CD4-positive, alpha-beta memory T cell (primary cell): Measurements from ENCODE around the gene TBC1D4. TPM values are rescaled to one million over a fixed set of nuclear protein-coding genes. Genes with fewer than 3 reads are reported as not detected.

Experiments used
- CTCF ChIA-PET: fragments of 350-600 bp; sonication (Branson Sonifier 250); formaldehyde crosslinking; loops from one replicate; lab custom pipeline; 2021; ENCODE audit warnings: inconsistent platforms; ENCODE audit not compliant: partially characterized antibody; lab: Charles Lee
- POLR2A ChIA-PET: fragments of 350-600 bp; sonication (Branson Sonifier 250); formaldehyde crosslinking; loops from one replicate; lab custom pipeline; 2021; ENCODE audit not compliant: partially characterized antibody; lab: Charles Lee
- DNase-seq, 5 donors: peaks; one replicate each; pipeline versions ENCODE4 v3.0.0 to v3.0.0-alpha.2; 2020 to 2022; ENCODE audit warnings: mixed read lengths in 1 of 5
- H3K27ac ChIP-seq: one replicate; pipeline ENCODE4 v1.7.0; 2013; ENCODE audit warnings: low read depth, low read length
- H3K27me3 ChIP-seq: 2 replicates; pipeline ENCODE4 v1.7.0; 2013; ENCODE audit warnings: mild to moderate bottlenecking, low read length, moderate library complexity; ENCODE audit not compliant: insufficient read depth
- H3K36me3 ChIP-seq: 2 replicates; pipeline ENCODE4 v1.7.0; 2013; ENCODE audit warnings: mild to moderate bottlenecking, low read length, moderate library complexity; ENCODE audit not compliant: insufficient read depth
- H3K4me1 ChIP-seq: 2 replicates; pipeline ENCODE4 v1.7.0; 2013; ENCODE audit warnings: mild to moderate bottlenecking, low read length, moderate library complexity; ENCODE audit not compliant: insufficient read depth
- H3K4me3 ChIP-seq, 2 donors: one replicate each; pipeline ENCODE4 v1.7.0; 2013; ENCODE audit warnings: low read length in 2 of 2, mild to moderate bottlenecking in 1 of 2
- H3K9me3 ChIP-seq, 2 donors: one replicate each; pipeline ENCODE4 v1.7.0; 2013; ENCODE audit warnings: low read length in 2 of 2, control low read depth in 1 of 2; ENCODE audit not compliant: control insufficient read depth in 1 of 2
- H3K27ac Mint-ChIP-seq, 7 donors: one replicate each; pipeline ENCODE4 v1.8.0; 2020 to 2021; ENCODE audit warnings: mixed read lengths in 7 of 7, mild to moderate bottlenecking in 6 of 7, inconsistent platforms in 3 of 7, moderate library complexity in 3 of 7
- H3K27me3 Mint-ChIP-seq, 2 donors: one replicate each; pipeline ENCODE4 v1.8.0; 2020 to 2021; ENCODE audit warnings: mixed read lengths in 2 of 2
- H3K36me3 Mint-ChIP-seq, 2 donors: one replicate each; pipeline ENCODE4 v1.8.0; 2020 to 2021; ENCODE audit warnings: mixed read lengths in 2 of 2, inconsistent platforms in 1 of 2, mild to moderate bottlenecking in 1 of 2
- H3K4me1 Mint-ChIP-seq, 4 donors: one replicate each; pipeline ENCODE4 v1.8.0; 2020 to 2021; ENCODE audit warnings: mixed read lengths in 4 of 4, mild to moderate bottlenecking in 1 of 4
- H3K4me3 Mint-ChIP-seq, 8 donors: one replicate each; pipeline ENCODE4 v1.8.0; 2020 to 2021; ENCODE audit warnings: mixed read lengths in 8 of 8, mild to moderate bottlenecking in 7 of 8, moderate library complexity in 6 of 8, inconsistent platforms in 3 of 8
- H3K9me3 Mint-ChIP-seq, 8 donors: one replicate each; pipeline ENCODE4 v1.8.0; 2020 to 2021; ENCODE audit warnings: mixed read lengths in 8 of 8, mild to moderate bottlenecking in 5 of 8, inconsistent platforms in 3 of 8, moderate library complexity in 1 of 8
- intact Hi-C: fragments of 100-400 bp; cut with micrococcal nuclease; formaldehyde crosslinking; loops from one replicate; pipeline ENCODE4 v1.15.1; 2023
- polyA plus RNA-seq, 2 donors: library from polyadenylated mRNA; unstranded; fragments of 300-500 nt; fragmentation: Illumina TruSeq; gene quantifications; one replicate each; pipeline ENCODE4 v1.2.3, GENCODE V29; 2021
- total RNA-seq, 2 experiments: library from RNA; stranded (reverse); gene quantifications; one replicate each; pipeline ENCODE4 v1.2.3, GENCODE V29; 2021

Gene TBC1D4
- total and polyA plus RNA-seq, 4 experiments from 2014 or later: 9.5 to 67.2 (median 45.4) TPM

DNA sequence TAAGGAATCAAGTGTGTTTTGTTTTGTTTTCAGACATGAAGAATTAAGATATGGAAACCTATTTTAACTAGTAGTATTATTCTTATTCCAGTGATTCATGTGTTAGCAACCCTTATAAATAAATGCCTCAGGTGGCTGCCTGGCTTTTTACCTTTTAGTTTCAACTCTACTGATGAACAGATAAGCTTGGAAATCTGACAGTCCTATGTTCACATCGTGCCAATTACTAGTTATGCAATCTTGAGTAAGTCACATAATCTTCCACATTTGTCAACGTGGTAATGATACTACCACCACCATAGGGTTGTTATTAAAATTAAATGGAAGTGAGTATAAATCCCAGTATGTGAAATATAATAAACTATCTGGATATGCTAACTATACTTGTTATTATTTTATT lies 64.3 kb downstream of the TBC1D4 start:
- Mint-ChIP-seq H3K4me1 (peaks cover 0 to 1% (median 0%) of the 10 kb centered on the region in 4 donors), H3K4me3 (no peak overlapping the region), H3K9me3 (no peaks in the 10 kb centered on the region), H3K36me3 (no peaks in the 10 kb centered on the region), H3K27me3 (peaks cover 10% of the 10 kb centered on the region in 2 donors), H3K27ac (no peak overlapping the region)
- DNase-seq: no peak
- Histone ChIP-seq H3K4me1 (no peaks in the 10 kb centered on the region), H3K27ac (no peak overlapping the region), H3K4me3 (no peak overlapping the region), H3K27me3 (no peaks in the 10 kb centered on the region), H3K36me3 (no peaks in the 10 kb centered on the region), H3K9me3 (no peaks in the 10 kb centered on the region)
- CTCF ChIA-PET: no interaction called here
- intact Hi-C loops: no loop called here
- POLR2A ChIA-PET: no interaction called here

- CTCF ChIA-PET: no interaction called here
- Mint-ChIP-seq H3K27ac (no peak overlapping the region), H3K4me3 (no peak overlapping the region)
Observed at GRCh38 chr13:75417012-75417384, 65.0 kb downstream of the TBC1D4 start.

DNA sequence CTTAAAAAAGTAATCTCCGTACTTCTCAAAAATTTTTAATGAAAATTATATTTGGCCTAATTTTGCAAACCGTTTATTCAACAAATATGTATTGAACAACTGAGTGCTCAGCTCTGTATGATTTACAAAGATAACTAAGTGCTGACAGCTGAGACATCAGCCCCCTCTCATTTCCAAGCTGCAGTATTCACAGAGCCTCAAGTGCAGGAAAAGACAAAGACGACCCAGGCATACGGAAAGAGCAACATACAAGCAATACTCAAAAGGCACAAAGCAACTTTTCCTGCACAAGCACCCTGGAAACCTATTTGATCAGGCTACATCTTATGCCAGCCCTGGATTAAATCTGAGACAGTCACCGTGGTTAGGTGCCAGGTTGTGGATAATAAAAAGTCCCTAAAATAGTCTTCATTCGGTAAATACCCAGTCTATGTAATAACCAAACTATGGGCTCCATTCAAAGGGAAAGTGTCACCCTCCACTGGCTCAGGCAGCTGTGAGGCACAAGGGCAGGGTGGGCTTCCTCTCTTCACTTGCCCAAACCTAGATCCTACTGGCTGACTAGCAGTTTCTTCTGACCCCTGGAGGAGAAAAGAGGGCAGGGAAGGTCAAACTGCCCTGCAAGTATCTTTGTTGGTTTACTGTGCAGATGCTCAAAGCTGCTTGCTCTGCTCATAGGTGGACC lies 65.5 kb downstream of the TBC1D4 start:
- H3K4me3 Mint-ChIP-seq: no peak overlapping the region
- H3K9me3 Mint-ChIP-seq: no peaks in the 10 kb centered on the region
- H3K36me3 ChIP-seq: no peaks in the 10 kb centered on the region
- peaks cover 6 to 10% of the 10 kb centered on the region in 2 donors for H3K27me3 Mint-ChIP-seq
- H3K9me3 ChIP-seq: no peaks in the 10 kb centered on the region
- H3K4me1 ChIP-seq: no peaks in the 10 kb centered on the region
- peaks cover 0 to 1% (median 0%) of the 10 kb centered on the region in 4 donors for H3K4me1 Mint-ChIP-seq
- H3K27ac Mint-ChIP-seq: no peak overlapping the region
- H3K27me3 ChIP-seq: no peaks in the 10 kb centered on the region
- intact Hi-C loops: no loop called here
- DNase-seq: no peak
- H3K27ac ChIP-seq: no peak overlapping the region
- POLR2A ChIA-PET: no interaction called here
- CTCF ChIA-PET: no interaction called here
- H3K36me3 Mint-ChIP-seq: no peaks in the 10 kb centered on the region
- no peak overlapping the region for H3K4me3 ChIP-seq

More at GRCh38 chr13:75417012-75417384, 65.0 kb downstream of the TBC1D4 start:
- H3K4me1 Mint-ChIP-seq: peaks cover 0 to 1% (median 0%) of the 10 kb centered on the region in 4 donors
- no peaks in the 10 kb centered on the region for H3K9me3 Mint-ChIP-seq
- Histone ChIP-seq H3K27ac (no peak overlapping the region), H3K27me3 (no peaks in the 10 kb centered on the region), H3K9me3 (no peaks in the 10 kb centered on the region), H3K4me1 (no peaks in the 10 kb centered on the region), H3K4me3 (no peak overlapping the region), H3K36me3 (no peaks in the 10 kb centered on the region)
- peaks cover 9 to 10% of the 10 kb centered on the region in 2 donors for H3K27me3 Mint-ChIP-seq
- intact Hi-C loops: no loop called here
- H3K36me3 Mint-ChIP-seq: no peaks in the 10 kb centered on the region
- DNase-seq: no peak
- POLR2A ChIA-PET: no interaction called here

DNA sequence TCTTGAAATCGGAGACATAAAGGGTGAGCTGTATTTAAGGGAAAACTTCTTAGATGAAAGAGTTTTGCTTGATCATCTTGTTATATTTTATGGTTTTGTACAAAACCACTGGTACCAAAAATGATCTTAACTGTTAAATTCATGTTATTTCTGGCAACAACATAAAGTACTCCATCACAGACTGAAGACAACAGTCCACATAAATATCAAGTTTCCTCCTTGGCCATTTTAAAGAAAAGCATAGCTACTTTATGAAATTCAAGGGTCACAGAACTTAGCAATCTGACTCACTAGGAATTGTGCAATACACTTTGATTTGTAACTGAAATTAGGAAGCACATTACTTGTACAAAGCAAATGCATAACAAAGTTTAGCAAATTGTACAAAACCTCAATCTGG lies 66.3 kb downstream of the TBC1D4 start:
- POLR2A ChIA-PET: no interaction called here
- no peak for DNase-seq

GRCh38 chr13:75415171-75415570 lies 66.8 kb downstream of the TBC1D4 start:
- no peaks in the 10 kb centered on the region for H3K9me3 ChIP-seq
- no peak overlapping the region for H3K4me3 ChIP-seq
- POLR2A ChIA-PET: no interaction called here
- CTCF ChIA-PET: no interaction called here
- no peak for DNase-seq
- H3K27ac ChIP-seq: no peak overlapping the region
- Mint-ChIP-seq H3K36me3 (no peaks in the 10 kb centered on the region), H3K9me3 (no peaks in the 10 kb centered on the region), H3K4me3 (no peak overlapping the region), H3K4me1 (peaks cover 0 to 1% (median 0%) of the 10 kb centered on the region in 4 donors), H3K27ac (no peak overlapping the region), H3K27me3 (peaks cover 5 to 6% of the 10 kb centered on the region in 2 donors)
- intact Hi-C loops: no loop called here
- H3K4me1 ChIP-seq: no peaks in the 10 kb centered on the region
- H3K27me3 ChIP-seq: no peaks in the 10 kb centered on the region
- no peaks in the 10 kb centered on the region for H3K36me3 ChIP-seq

More for the DNA sequence above, 66.3 kb downstream of the TBC1D4 start:
- no peak overlapping the region for H3K4me3 ChIP-seq
- H3K27me3 Mint-ChIP-seq: peaks cover 5 to 9% of the 10 kb centered on the region in 2 donors
- H3K27ac ChIP-seq: no peak overlapping the region
- H3K4me1 ChIP-seq: no peaks in the 10 kb centered on the region
- H3K27me3 ChIP-seq: no peaks in the 10 kb centered on the region
- no peaks in the 10 kb centered on the region for H3K36me3 Mint-ChIP-seq
- CTCF ChIA-PET: no interaction called here
- no peaks in the 10 kb centered on the region for H3K36me3 ChIP-seq
- peaks cover 0 to 1% (median 0%) of the 10 kb centered on the region in 4 donors for H3K4me1 Mint-ChIP-seq
- H3K27ac Mint-ChIP-seq: no peak overlapping the region
- no peaks in the 10 kb centered on the region for H3K9me3 ChIP-seq
- intact Hi-C loops: no loop called here
- no peak overlapping the region for H3K4me3 Mint-ChIP-seq
- H3K9me3 Mint-ChIP-seq: no peaks in the 10 kb centered on the region

GRCh38 chr13:75414036-75414827 lies 67.7 kb downstream of the TBC1D4 start:
- peaks cover 0 to 1% (median 0%) of the 10 kb centered on the region in 4 donors for H3K4me1 Mint-ChIP-seq
- H3K36me3 Mint-ChIP-seq: no peaks in the 10 kb centered on the region
- H3K4me1 ChIP-seq: no peaks in the 10 kb centered on the region
- no peak for DNase-seq
- CTCF ChIA-PET: no interaction called here
- no peak overlapping the region for H3K27ac Mint-ChIP-seq
- peaks cover 2 to 3% of the 10 kb centered on the region in 2 donors for H3K27me3 Mint-ChIP-seq
- no peaks in the 10 kb centered on the region for H3K9me3 Mint-ChIP-seq
- POLR2A ChIA-PET: no interaction called here
- H3K4me3 Mint-ChIP-seq: no peak overlapping the region
- no peaks in the 10 kb centered on the region for H3K27me3 ChIP-seq
- no peak overlapping the region for H3K27ac ChIP-seq
- H3K36me3 ChIP-seq: no peaks in the 10 kb centered on the region
- no peaks in the 10 kb centered on the region for H3K9me3 ChIP-seq
- H3K4me3 ChIP-seq: no peak overlapping the region
- intact Hi-C loops: no loop called here

DNA sequence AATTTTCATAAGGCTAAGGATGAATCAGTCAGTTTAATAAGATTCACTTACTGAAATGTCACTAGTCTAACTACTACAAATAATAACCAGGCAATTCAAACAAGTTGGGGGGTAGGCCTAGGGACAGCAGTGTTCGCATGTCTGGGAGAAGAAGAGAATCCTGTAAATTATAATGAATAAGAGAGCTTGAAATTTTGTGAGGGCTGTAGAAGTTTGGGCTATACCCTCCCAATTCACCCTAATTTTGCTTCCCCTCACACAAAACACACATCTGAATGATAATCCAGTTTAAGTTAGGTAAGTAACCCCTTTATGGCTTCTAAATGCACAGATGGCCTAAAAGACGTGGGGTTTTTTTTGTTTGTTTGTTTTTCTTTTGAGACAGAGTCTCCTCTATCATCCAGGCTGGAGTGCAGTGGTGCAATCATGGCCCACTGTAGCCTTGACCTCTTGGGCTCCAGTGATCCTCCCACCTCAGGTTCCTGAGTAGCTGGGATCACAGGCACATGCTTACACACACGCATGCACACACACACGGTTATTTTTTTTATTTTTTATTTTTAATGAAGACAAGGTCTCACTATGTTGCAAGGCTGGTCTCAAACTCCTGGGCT lies 69.9 kb downstream of the TBC1D4 start:
- intact Hi-C loops: no loop called here
- Mint-ChIP-seq H3K9me3 (no peaks in the 10 kb centered on the region), H3K36me3 (no peaks in the 10 kb centered on the region), H3K4me3 (no peak overlapping the region), H3K27me3 (peaks cover 1 to 2% of the 10 kb centered on the region in 2 donors), H3K27ac (no peak overlapping the region), H3K4me1 (peaks cover 0 to 1% (median 0%) of the 10 kb centered on the region in 4 donors)
- CTCF ChIA-PET: no interaction called here
- Histone ChIP-seq H3K27me3 (no peaks in the 10 kb centered on the region), H3K4me3 (no peak overlapping the region), H3K27ac (no peak overlapping the region), H3K4me1 (no peaks in the 10 kb centered on the region), H3K9me3 (no peaks in the 10 kb centered on the region), H3K36me3 (no peaks in the 10 kb centered on the region)
- no peak for DNase-seq
- POLR2A ChIA-PET: no interaction called here
